IMR-90 (cell line): Measurements from ENCODE around the gene ID3. TPM values are rescaled to one million over a fixed set of nuclear protein-coding genes. Genes with fewer than 3 reads are reported as not detected.

Experiments
- ATAC-seq: fragments of 200-7000 bp; cut with Tn5 transposase; 2 replicates; pipeline ENCODE4 v1.9.1; 2020; ENCODE audit warnings: low read depth, mild to moderate bottlenecking, moderate library complexity
- BruUV-seq: library from RNA; stranded (reverse); fragments of 400-500 nt; replicated peaks from 2 replicates; lab custom pipeline; 2021; lab: Mats Ljungman, UMichigan
- CTCF ChIA-PET: fragments of 300-600 bp; formaldehyde crosslinking; extraction: SDS; loops from one replicate; lab custom pipeline; 2021; ENCODE audit warnings: antibody characterized with exemption; lab: Yijun Ruan, JAX
- POLR2A ChIA-PET: fragments of 300-600 bp; sonication (Branson Sonifier 250); formaldehyde crosslinking; loops from one replicate; lab custom pipeline; 2022; ENCODE audit warnings: antibody characterized with exemption; ENCODE audit not compliant: unreplicated experiment; lab: Charles Lee
- DNase-seq: peaks from one replicate; pipeline ENCODE4 v3.0.0; 2013
- H2AFZ ChIP-seq: replicated peaks from 2 replicates; pipeline ENCODE3; 2013; ENCODE audit warnings: low read length, mild to moderate bottlenecking; ENCODE audit not compliant: poor library complexity
- H2AK5ac ChIP-seq: 2 replicates; pipeline ENCODE4 v1.6.1; 2013; ENCODE audit warnings: low read depth, low read length, inconsistent platforms
- H2AK9ac ChIP-seq: replicated peaks from 2 replicates; pipeline ENCODE3; 2013; ENCODE audit warnings: mild to moderate bottlenecking, low read depth, low read length, moderate library complexity; ENCODE audit not compliant: poor library complexity
- H2BK120ac ChIP-seq: 2 replicates; pipeline ENCODE4 v1.6.1; 2013; ENCODE audit warnings: low read depth, low read length, inconsistent platforms
- H2BK15ac ChIP-seq: 3 replicates; pipeline ENCODE4 v1.6.1; 2013; ENCODE audit warnings: low read depth, low read length, inconsistent platforms
- H2BK20ac ChIP-seq: 2 replicates; pipeline ENCODE4 v1.6.1; 2013; ENCODE audit warnings: low read depth, mild to moderate bottlenecking, inconsistent platforms, low read length, moderate library complexity
- H2BK5ac ChIP-seq: 2 replicates; pipeline ENCODE4 v1.6.1; 2013; ENCODE audit warnings: mild to moderate bottlenecking, low read depth, low read length, inconsistent platforms; ENCODE audit not compliant: poor library complexity, severe bottlenecking
- H3K14ac ChIP-seq: replicated peaks from 2 replicates; pipeline ENCODE4 v1.6.1; 2013; ENCODE audit warnings: low read depth, low read length, inconsistent platforms
- H3K18ac ChIP-seq: 2 replicates; pipeline ENCODE4 v1.6.1; 2013; ENCODE audit warnings: low read depth, low read length, control low read depth
- H3K23ac ChIP-seq: 2 replicates; pipeline ENCODE4 v1.6.1; 2013; ENCODE audit warnings: low read depth, low read length, inconsistent platforms
- H3K27ac ChIP-seq: 2 replicates; pipeline ENCODE4 v1.5.1; 2013; ENCODE audit warnings: mild to moderate bottlenecking, control low read depth, low read length; ENCODE audit not compliant: insufficient read depth
- H3K27me3 ChIP-seq: 2 replicates; pipeline ENCODE4 v1.6.1; 2013; ENCODE audit warnings: low read length; ENCODE audit not compliant: control insufficient read depth, insufficient read depth
- H3K36me3 ChIP-seq: 2 replicates; pipeline ENCODE4 v1.6.1; 2013; ENCODE audit warnings: low read length, mixed read lengths; ENCODE audit not compliant: control insufficient read depth, insufficient read depth
- H3K4ac ChIP-seq: 2 replicates; pipeline ENCODE4 v1.6.1; 2013; ENCODE audit warnings: low read depth, low read length, inconsistent platforms
- H3K4me1 ChIP-seq: 2 replicates; pipeline ENCODE4 v1.6.1; 2013; ENCODE audit warnings: low read length, mixed read lengths; ENCODE audit not compliant: control insufficient read depth, insufficient read depth
- H3K4me2 ChIP-seq: 2 replicates; pipeline ENCODE4 v1.6.1; 2013; ENCODE audit warnings: low read depth, mild to moderate bottlenecking, control low read depth, low read length, moderate library complexity
- H3K4me3 ChIP-seq: 2 replicates; pipeline ENCODE4 v1.5.1; 2013; ENCODE audit warnings: low read depth, mild to moderate bottlenecking, control low read depth, low read length, moderate library complexity; ENCODE audit not compliant: insufficient read depth
- H3K56ac ChIP-seq: 2 replicates; pipeline ENCODE4 v1.6.1; 2013; ENCODE audit warnings: low read length, inconsistent platforms; ENCODE audit not compliant: insufficient read depth; ENCODE audit errors: extremely low read depth
- H3K79me1 ChIP-seq, 2 experiments: 2 replicates each; pipeline ENCODE4 v1.6.1; 2013; ENCODE audit warnings: low read length in 2 of 2, inconsistent platforms in 1 of 2, low read depth in 1 of 2
- H3K9ac ChIP-seq: 2 replicates; pipeline ENCODE4 v1.6.1; 2013; ENCODE audit warnings: low read depth, low read length, control low read depth
- H3K9me1 ChIP-seq: 2 replicates; pipeline ENCODE4 v1.6.1; 2013; ENCODE audit warnings: low read length, inconsistent platforms; ENCODE audit not compliant: insufficient read depth
- H3K9me3 ChIP-seq: 2 replicates; pipeline ENCODE4 v1.6.1; 2013; ENCODE audit warnings: low read length; ENCODE audit not compliant: control insufficient read depth, insufficient read depth
- H4K20me1 ChIP-seq: 2 replicates; pipeline ENCODE4 v1.6.1; 2013; ENCODE audit warnings: low read length, inconsistent platforms; ENCODE audit not compliant: insufficient read depth
- H4K5ac ChIP-seq: 2 replicates; pipeline ENCODE4 v1.6.1; 2013; ENCODE audit warnings: mild to moderate bottlenecking, low read depth, low read length, control low read depth
- H4K8ac ChIP-seq, 2 experiments: 2 replicates each; pipeline ENCODE4 v1.6.1; 2013; ENCODE audit warnings: low read depth in 2 of 2, low read length in 2 of 2, control low read depth in 1 of 2, inconsistent platforms in 1 of 2
- H4K91ac ChIP-seq: 2 replicates; pipeline ENCODE4 v1.6.1; 2013; ENCODE audit warnings: low read depth, low read length, inconsistent platforms; ENCODE audit not compliant: insufficient read depth
- BHLHE40 ChIP-seq: fragments of 150-350 bp; IDR thresholded peaks from 2 replicates; pipeline ENCODE4 v1.6.1; 2016; ENCODE audit warnings: mild to moderate bottlenecking, low read depth, low read length
- CEBPB ChIP-seq: IDR thresholded peaks from 2 replicates; pipeline ENCODE4 v1.6.1; 2012; ENCODE audit warnings: low read depth, low read length, improper control_type of control experiment
- CHD1 ChIP-seq: IDR thresholded peaks from 2 replicates; pipeline ENCODE4 v1.6.1; 2012; ENCODE audit warnings: low read depth, low read length, improper control_type of control experiment
- CTCF ChIP-seq: conservative IDR thresholded peaks from 2 replicates; pipeline ENCODE4 v1.5.1; 2012; ENCODE audit warnings: mild to moderate bottlenecking, low read depth, low read length, improper control_type of control experiment
- FOS ChIP-seq: fragments of 150-350 bp; IDR thresholded peaks from 2 replicates; pipeline ENCODE4 v1.6.1; 2016; ENCODE audit warnings: low read depth, low read length
- MAFK ChIP-seq: IDR thresholded peaks from 2 replicates; pipeline ENCODE4 v1.6.1; 2012; ENCODE audit warnings: low read depth, low read length, improper control_type of control experiment
- MAZ ChIP-seq: IDR thresholded peaks from 2 replicates; pipeline ENCODE4 v1.6.1; 2012; ENCODE audit warnings: low read depth, mild to moderate bottlenecking, low read length, improper control_type of control experiment, moderate library complexity, borderline replicate concordance
- MXI1 ChIP-seq: IDR thresholded peaks from 2 replicates; pipeline ENCODE4 v1.6.1; 2012; ENCODE audit warnings: low read depth, mild to moderate bottlenecking, low read length, moderate library complexity, borderline replicate concordance
- NFE2L2 ChIP-seq: fragments of 150-350 bp; IDR thresholded peaks from 2 replicates; pipeline ENCODE4 v1.6.1; 2016; ENCODE audit warnings: low read depth, mild to moderate bottlenecking, low read length
- POLR2A ChIP-seq: IDR thresholded peaks from 2 replicates; pipeline ENCODE4 v1.6.1; 2012; ENCODE audit warnings: mild to moderate bottlenecking, low read depth, low read length
- RAD21 ChIP-seq: IDR thresholded peaks from 2 replicates; pipeline ENCODE4 v1.6.1; 2012; ENCODE audit warnings: low read length, improper control_type of control experiment
- RCOR1 ChIP-seq: IDR thresholded peaks from 2 replicates; pipeline ENCODE4 v1.6.1; 2012; ENCODE audit warnings: mild to moderate bottlenecking, low read length, improper control_type of control experiment; ENCODE audit not compliant: insufficient replicate concordance
- RFX5 ChIP-seq: IDR thresholded peaks from 2 replicates; pipeline ENCODE4 v1.8.0; 2012; ENCODE audit warnings: low read depth, mild to moderate bottlenecking, low read length, moderate library complexity
- SMC3 ChIP-seq: fragments of 150-350 bp; IDR thresholded peaks from 2 replicates; pipeline ENCODE4 v1.6.1; 2016; ENCODE audit warnings: low read depth, mild to moderate bottlenecking, antibody characterized with exemption, low read length, moderate library complexity
- WGBS, 2 experiments: methylation state at CpG; one replicate each; pipeline versions ENCODE4 v1.1.5 to v1.1.7; 2013; ENCODE audit warnings: missing lambda C conversion rate in 2 of 2; ENCODE audit not compliant: insufficient read length in 1 of 2; ENCODE audit errors: extremely low coverage in 2 of 2; 5-methylcytosine and 5-hydroxymethylcytosine counted together
- dilution Hi-C: fragments of 300-500 bp; cut with HindIII; formaldehyde crosslinking; loops from one replicate; pipeline ENCODE4 v1.14.3; 2018; ENCODE audit warnings: low sequenced_read_pairs; ENCODE audit not compliant: unreplicated experiment
- in situ Hi-C: fragments of 300-500 bp; cut with MboI; formaldehyde crosslinking; loops from 3 replicates; pipeline ENCODE4 v1.14.3; 2019; ENCODE audit warnings: low sequenced_read_pairs, inconsistent platforms, mixed read lengths
- intact Hi-C: fragments of 100-400 bp; cut with micrococcal nuclease; formaldehyde crosslinking; loops from 2 replicates; pipeline ENCODE4 v1.10.0; 2022
- polyA plus RNA-seq, 3 experiments: library from polyadenylated mRNA; depleted of rRNA; stranded (reverse); fragments of >200 nt; gene quantifications; 2 replicates each; pipeline ENCODE4 v1.2.3, GENCODE V29; 2012; ENCODE audit warnings: low replicate concordance in 1 of 3
- total RNA-seq: library from RNA; depleted of rRNA; stranded (reverse); fragments of >200 nt; gene quantifications from 2 replicates; pipeline ENCODE4 v1.2.3, GENCODE V29; 2012
- TF ChIP-seq, protein P1 (sequence below): fragments of 150-350 bp; IDR thresholded peaks from 2 replicates; pipeline ENCODE4 v1.6.1; 2017; ENCODE audit warnings: mild to moderate bottlenecking, antibody characterized with exemption, low read length, low read depth
- TF ChIP-seq, protein P2 (sequence below): fragments of 150-350 bp; IDR thresholded peaks from 2 replicates; pipeline ENCODE4 v1.6.1; 2016; ENCODE audit warnings: low read depth, mild to moderate bottlenecking, low read length, moderate library complexity, borderline replicate concordance

Gene ID3
- total and polyA plus RNA-seq, 2 of the 4 experiments (the other 2 are of a cell fraction), result 109 to 304 TPM

DNA sequence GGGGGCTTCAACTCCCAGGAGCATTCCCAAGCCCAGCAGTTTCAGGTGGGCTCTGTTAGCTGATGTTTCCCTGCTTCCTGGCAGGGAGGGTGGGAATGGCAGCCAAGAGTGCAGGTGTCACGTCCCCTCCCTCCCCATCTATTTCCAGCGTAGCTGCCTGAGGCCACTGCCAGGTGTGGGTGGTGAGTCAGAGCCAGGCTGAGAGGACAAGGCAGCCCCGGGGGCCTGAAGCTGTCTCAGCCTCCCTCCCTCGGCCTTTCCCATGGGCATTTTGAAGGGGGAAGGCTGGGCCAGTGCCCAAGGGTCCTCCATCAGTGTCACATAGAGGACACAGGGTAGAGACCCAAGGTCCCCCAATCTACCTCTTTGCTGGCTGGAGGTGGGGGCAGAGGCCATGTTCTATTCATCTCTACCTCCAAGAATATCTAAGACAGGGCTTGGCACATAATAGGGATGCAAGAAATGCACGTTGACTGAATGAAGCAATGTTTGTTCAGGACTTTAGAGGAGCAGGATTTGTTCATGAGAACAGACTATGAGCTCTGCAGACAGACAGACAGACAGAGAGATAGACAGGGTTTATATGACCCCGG, 34.4 kb upstream of the ID3 start:
- Histone ChIP-seq H4K91ac (no peak overlapping the region), H3K9ac (no peak overlapping the region), H3K4ac (peak overlapping the region; percentile 80; the same call in 1 of the 2 replicates), H2AFZ (no peak overlapping the region), H3K23ac (no peak overlapping the region), H3K14ac (no peak overlapping the region), H3K27me3 (no peaks in the 10 kb centered on the region), H3K4me1 (peaks cover 14% of the 10 kb centered on the region), H4K20me1 (no peaks in the 10 kb centered on the region), H2AK9ac (no peak overlapping the region), H3K4me3 (no peak overlapping the region), H2BK20ac (peak overlapping the region; percentile 83; the same call in 1 of the 2 replicates), H3K9me1 (peaks cover 3% of the 10 kb centered on the region; the same call in 1 of the 2 replicates), H4K8ac (peak overlapping the region; percentile 12 to 25; a peak in 2 of 4 replicates), H2BK5ac (peak overlapping the region; percentile 27), H3K9me3 (no peaks in the 10 kb centered on the region), H2BK120ac (peak overlapping the region; percentile 87), H3K27ac (no peak overlapping the region), H3K56ac (no peak overlapping the region), H3K36me3 (no peaks in the 10 kb centered on the region), H2AK5ac (peak overlapping the region; percentile 43; the same call in 1 of the 2 replicates), H4K5ac (no peak overlapping the region), H2BK15ac (0 out of 3 replicates have a peak overlapping the region, but pooled peaks have one; percentile 51), H3K4me2 (no peak overlapping the region), H3K79me1 (peaks cover 0 to 3% of the 10 kb centered on the region in 2 experiments; a peak in 1 of 4 replicates), H3K18ac (peak overlapping the region; percentile 7; the same call in 1 of the 2 replicates)
- no peak for ATAC-seq
- 100% methylated on average over 1 of the region's 6 CpGs; no CpG with 5 or more reads in 1 of the 2 experiments for WGBS, 2 experiments
- in situ Hi-C loops (no loop called here), intact Hi-C loops (no loop called here), dilution Hi-C loops (no loop called here)
- no TSS peak for BruUV-seq
- CTCF ChIA-PET, result no interaction called here
- DNase-seq, result peak; percentile 59
- POLR2A ChIA-PET, result no interaction called here
- TF ChIP-seq, protein P1, sequence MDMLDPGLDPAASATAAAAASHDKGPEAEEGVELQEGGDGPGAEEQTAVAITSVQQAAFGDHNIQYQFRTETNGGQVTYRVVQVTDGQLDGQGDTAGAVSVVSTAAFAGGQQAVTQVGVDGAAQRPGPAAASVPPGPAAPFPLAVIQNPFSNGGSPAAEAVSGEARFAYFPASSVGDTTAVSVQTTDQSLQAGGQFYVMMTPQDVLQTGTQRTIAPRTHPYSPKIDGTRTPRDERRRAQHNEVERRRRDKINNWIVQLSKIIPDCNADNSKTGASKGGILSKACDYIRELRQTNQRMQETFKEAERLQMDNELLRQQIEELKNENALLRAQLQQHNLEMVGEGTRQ, result no peak
- TF ChIP-seq, protein P2, sequence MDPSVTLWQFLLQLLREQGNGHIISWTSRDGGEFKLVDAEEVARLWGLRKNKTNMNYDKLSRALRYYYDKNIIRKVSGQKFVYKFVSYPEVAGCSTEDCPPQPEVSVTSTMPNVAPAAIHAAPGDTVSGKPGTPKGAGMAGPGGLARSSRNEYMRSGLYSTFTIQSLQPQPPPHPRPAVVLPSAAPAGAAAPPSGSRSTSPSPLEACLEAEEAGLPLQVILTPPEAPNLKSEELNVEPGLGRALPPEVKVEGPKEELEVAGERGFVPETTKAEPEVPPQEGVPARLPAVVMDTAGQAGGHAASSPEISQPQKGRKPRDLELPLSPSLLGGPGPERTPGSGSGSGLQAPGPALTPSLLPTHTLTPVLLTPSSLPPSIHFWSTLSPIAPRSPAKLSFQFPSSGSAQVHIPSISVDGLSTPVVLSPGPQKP, result no peak
- TF ChIP-seq MAZ (no peak), CEBPB (no peak), MXI1 (no peak), MAFK (no peak), RFX5 (no peak), RAD21 (no peak), NFE2L2 (no peak), FOS (no peak), POLR2A (no peak), RCOR1 (no peak), CTCF (no peak), CHD1 (no peak), BHLHE40 (no peak), SMC3 (no peak)
